H1 (cell line): ENCODE measurements around the gene PPP1CC. TPM values are rescaled to one million over a fixed set of nuclear protein-coding genes. Genes with fewer than 3 reads are reported as not detected.
A peak's percentile ranks its signal among the peaks of the same experiment; 100 is the strongest.

Experiments
- CTCF ChIA-PET: fragments of 300-600 bp; sonication (Branson Sonifier 250); formaldehyde crosslinking; loops from one replicate; lab custom pipeline; 2021; ENCODE audit not compliant: partially characterized antibody; lab: Charles Lee
- POLR2A ChIA-PET: fragments of 300-600 bp; sonication (Branson Sonifier 250); formaldehyde crosslinking; loops from one replicate; lab custom pipeline; 2021; ENCODE audit warnings: inconsistent platforms; ENCODE audit not compliant: partially characterized antibody; lab: Charles Lee
- DNase-seq, 2 experiments: peaks; one replicate each; pipeline versions ENCODE4 v3.0.0 to v3.0.0-alpha.2; 2010 to 2022; ENCODE audit warnings: low spot score in 2 of 2, low read depth in 1 of 2, mixed read lengths in 1 of 2
- FAIRE-seq: peaks from 2 replicates; lab custom pipeline; 2011; peaks lifted over from hg19 to GRCh38; lab: Jason Lieb, UNC
- H2AFZ ChIP-seq: 2 replicates; pipeline ENCODE4 v1.8.1; 2012; ENCODE audit warnings: low read length, inconsistent platforms
- H2AK5ac ChIP-seq: 2 replicates; pipeline ENCODE4 v1.6.1; 2013; ENCODE audit warnings: low read depth, low read length
- H2BK120ac ChIP-seq: replicated peaks from 2 replicates; pipeline ENCODE3; 2013; ENCODE audit warnings: low read depth, low read length, inconsistent platforms
- H2BK12ac ChIP-seq: 2 replicates; pipeline ENCODE4 v1.6.1; 2013; ENCODE audit warnings: low read depth, low read length
- H2BK15ac ChIP-seq: 2 replicates; pipeline ENCODE4 v1.6.1; 2013; ENCODE audit warnings: low read length
- H2BK20ac ChIP-seq: 2 replicates; pipeline ENCODE4 v1.6.1; 2013; ENCODE audit warnings: low read length
- H2BK5ac ChIP-seq: 2 replicates; pipeline ENCODE4 v1.6.1; 2013; ENCODE audit warnings: low read depth, low read length
- H3K14ac ChIP-seq: 2 replicates; pipeline ENCODE4 v1.6.1; 2013; ENCODE audit warnings: inconsistent platforms; ENCODE audit not compliant: insufficient read length
- H3K18ac ChIP-seq: 2 replicates; pipeline ENCODE4 v1.6.1; 2013; ENCODE audit warnings: low read length; ENCODE audit errors: extremely low read depth
- H3K23ac ChIP-seq: 2 replicates; pipeline ENCODE4 v1.6.1; 2013; ENCODE audit warnings: inconsistent platforms; ENCODE audit not compliant: insufficient read length
- H3K23me2 ChIP-seq: 2 replicates; pipeline ENCODE4 v1.6.1; 2013; ENCODE audit warnings: low read depth, low read length
- H3K27ac ChIP-seq: 2 replicates; pipeline ENCODE4 v1.6.1; 2011; ENCODE audit warnings: low read depth, low read length, inconsistent platforms
- H3K27me3 ChIP-seq, 4 experiments: replicated peaks in 1 of 4; 1 replicate in 1 of 4; 2 replicates in 3 of 4; pipeline versions ENCODE4 v1.6.1 to v1.8.1; 2011 to 2013; ENCODE audit warnings: low read length in 3 of 4, mild to moderate bottlenecking in 3 of 4, inconsistent platforms in 2 of 4, mixed read lengths in 2 of 4, moderate library complexity in 1 of 4; ENCODE audit not compliant: control insufficient read depth in 3 of 4, insufficient read depth in 3 of 4; ENCODE audit errors: extremely low read depth in 1 of 4
- H3K36me3 ChIP-seq, 4 experiments: 2 replicates each; pipeline versions ENCODE4 v1.6.1 to v1.8.1; 2011 to 2013; ENCODE audit warnings: mild to moderate bottlenecking in 4 of 4, low read length in 3 of 4, moderate library complexity in 2 of 4, control low read depth in 1 of 4, inconsistent platforms in 1 of 4; ENCODE audit not compliant: insufficient read depth in 4 of 4, control insufficient read depth in 2 of 4
- H3K4ac ChIP-seq: replicated peaks from 2 replicates; pipeline ENCODE3; 2013; ENCODE audit warnings: low read length, low read depth, mixed read lengths, inconsistent platforms; ENCODE audit not compliant: insufficient read length
- H3K4me1 ChIP-seq, 4 experiments: replicated peaks in 1 of 4; 1 replicate in 1 of 4; 2 replicates in 3 of 4; pipeline versions ENCODE4 v1.6.1 to v1.8.1; 2011 to 2013; ENCODE audit warnings: low read length in 3 of 4, inconsistent platforms in 2 of 4, mixed read lengths in 1 of 4; ENCODE audit not compliant: insufficient read depth in 4 of 4, control insufficient read depth in 3 of 4
- H3K4me2 ChIP-seq, 2 experiments: 2 replicates each; pipeline versions ENCODE4 v1.6.1 to v1.8.1; 2011 to 2013; ENCODE audit warnings: low read depth in 2 of 2, low read length in 2 of 2, control low read depth in 1 of 2, inconsistent platforms in 1 of 2, mild to moderate bottlenecking in 1 of 2; ENCODE audit not compliant: insufficient read depth in 1 of 2
- H3K4me3 ChIP-seq, 4 experiments: fragments of 200-600, 300-600 bp in 1 of 4; sonication (generic), shearing (Covaris generic), sonication (Bioruptor Twin) in 1 of 4; 2 replicates each; pipeline versions ENCODE4 v1.5.1 to v1.8.1; 2011 to 2016; ENCODE audit warnings: low read length in 4 of 4, low read depth in 3 of 4, control low read depth in 2 of 4, inconsistent platforms in 2 of 4, mild to moderate bottlenecking in 2 of 4, mixed read lengths in 1 of 4, moderate library complexity in 1 of 4; ENCODE audit not compliant: insufficient read depth in 2 of 4; ENCODE audit errors: extremely low read depth in 1 of 4
- H3K56ac ChIP-seq: replicated peaks from 2 replicates; pipeline ENCODE3; 2013; ENCODE audit warnings: low read depth, mild to moderate bottlenecking, mixed read lengths, low read length, inconsistent platforms; ENCODE audit not compliant: insufficient read length
- H3K79me1 ChIP-seq: 2 replicates; pipeline ENCODE4 v1.6.1; 2013; ENCODE audit warnings: low read depth, low read length, control low read depth
- H3K79me2 ChIP-seq, 2 experiments: 2 replicates each; pipeline versions ENCODE4 v1.6.1 to v1.8.1; 2012 to 2013; ENCODE audit warnings: low read length in 2 of 2, mild to moderate bottlenecking in 2 of 2, inconsistent platforms in 1 of 2; ENCODE audit not compliant: insufficient read depth in 2 of 2, control insufficient read depth in 1 of 2
- H3K9ac ChIP-seq, 4 experiments: replicated peaks in 1 of 4; 1 replicate in 1 of 4; 2 replicates in 3 of 4; pipeline versions ENCODE4 v1.6.1 to v1.8.1; 2011 to 2013; ENCODE audit warnings: low read depth in 3 of 4, low read length in 3 of 4, control low read depth in 2 of 4, mild to moderate bottlenecking in 2 of 4, moderate library complexity in 2 of 4, inconsistent platforms in 1 of 4; ENCODE audit errors: extremely low read depth in 1 of 4
- H3K9me3 ChIP-seq, 2 experiments: 2 replicates each; pipeline versions ENCODE4 v1.6.1 to v1.8.1; 2012 to 2013; ENCODE audit warnings: mild to moderate bottlenecking in 2 of 2, moderate library complexity in 2 of 2, control low read depth in 1 of 2, inconsistent platforms in 1 of 2, low read depth in 1 of 2, low read length in 1 of 2, mixed read lengths in 1 of 2; ENCODE audit not compliant: insufficient read depth in 2 of 2
- H4K20me1 ChIP-seq, 2 experiments: replicated peaks in 1 of 2; 2 replicates each; pipeline versions ENCODE3 to v1.8.1; 2011 to 2013; ENCODE audit warnings: inconsistent platforms in 2 of 2, low read length in 2 of 2, mild to moderate bottlenecking in 1 of 2; ENCODE audit not compliant: insufficient read depth in 2 of 2, control insufficient read depth in 1 of 2
- H4K5ac ChIP-seq: 2 replicates; pipeline ENCODE4 v1.6.1; 2013; ENCODE audit warnings: low read length, low read depth, mixed read lengths, inconsistent platforms; ENCODE audit not compliant: insufficient read length
- H4K8ac ChIP-seq: 2 replicates; pipeline ENCODE4 v1.8.0; 2013; ENCODE audit warnings: mild to moderate bottlenecking, moderate library complexity, low read length, inconsistent platforms; ENCODE audit not compliant: insufficient read depth; ENCODE audit errors: extremely low read depth
- H4K91ac ChIP-seq: replicated peaks from 2 replicates; pipeline ENCODE3; 2013; ENCODE audit warnings: low read length, mixed read lengths, inconsistent platforms; ENCODE audit not compliant: insufficient read length
- GABPA ChIP-seq: IDR thresholded peaks from 2 replicates; pipeline ENCODE4 v1.6.1; 2011; ENCODE audit warnings: mild to moderate bottlenecking, low read length, moderate library complexity, borderline replicate concordance; ENCODE audit not compliant: insufficient read depth
- HDAC2 ChIP-seq, 2 experiments: fragments of 300-600 bp in 1 of 2; sonication (generic) in 1 of 2; IDR thresholded peaks; 2 replicates each; pipeline ENCODE4 v1.6.1; 2011 to 2012; ENCODE audit warnings: low read depth in 2 of 2, low read length in 2 of 2, mild to moderate bottlenecking in 2 of 2, moderate library complexity in 2 of 2, borderline replicate concordance in 1 of 2, inconsistent platforms in 1 of 2
- KDM5A ChIP-seq: fragments of 200-600 bp; IDR thresholded peaks from 2 replicates; pipeline ENCODE4 v1.7.1; 2012; ENCODE audit warnings: mild to moderate bottlenecking, low read length, inconsistent platforms, mixed read lengths
- PHF8 ChIP-seq: fragments of 200-600 bp; sonication (generic); conservative IDR thresholded peaks from 2 replicates; pipeline ENCODE4 v1.7.1; 2012; ENCODE audit warnings: low read depth, mild to moderate bottlenecking, inconsistent platforms, low read length, moderate library complexity
- WGBS, 2 experiments: shearing (Covaris generic) in 1 of 2; methylation state at CpG; one replicate each; pipeline versions ENCODE4 v1.1.6 to v1.1.7; 2013 to 2015; ENCODE audit warnings: low lambda C conversion rate in 2 of 2, mixed read lengths in 2 of 2, inconsistent platforms in 1 of 2, low coverage in 1 of 2, missing lambda C conversion rate in 1 of 2; ENCODE audit not compliant: insufficient replicate concordance in 2 of 2, insufficient coverage in 1 of 2, insufficient read length in 1 of 2; ENCODE audit errors: extremely low coverage in 1 of 2, missing lambda C conversion rate in 1 of 2; 5-methylcytosine and 5-hydroxymethylcytosine counted together
- polyA plus RNA-seq, 7 experiments: library from polyadenylated mRNA; depleted of rRNA in 3 of 7; stranded (reverse) in 5 of 7; unstranded in 2 of 7; fragments of >200 nt in 5 of 7; fragments of 200-250 nt in 2 of 7; gene quantifications; 1 replicate in 5 of 7; 2 replicates in 1 of 7; 4 replicates in 1 of 7; pipeline versions ENCODE4 v1.2.1 to v1.2.3, GENCODE V29; 2011 to 2013; ENCODE audit warnings: missing spikeins in 2 of 7, mixed read lengths in 2 of 7
- total RNA-seq: library from RNA; stranded (reverse); fragmentation: NEBNext Ultra II Directional; extraction: Animal tissue kit (Norgen Biotek cat#: 25700); gene quantifications from 2 replicates; pipeline ENCODE4 v1.2.1, GENCODE V29; 2021
- TF ChIP-seq, protein P1 (sequence below): IDR thresholded peaks from 2 replicates; pipeline ENCODE4 v1.6.1; 2012; ENCODE audit warnings: low read length, inconsistent platforms

PPP1CC gene
- total and polyA plus RNA-seq, 2 of the 8 experiments (the other 6 are each of a cell fraction or from before 2014, with no cell fraction given): 193 to 350 TPM

DNA sequence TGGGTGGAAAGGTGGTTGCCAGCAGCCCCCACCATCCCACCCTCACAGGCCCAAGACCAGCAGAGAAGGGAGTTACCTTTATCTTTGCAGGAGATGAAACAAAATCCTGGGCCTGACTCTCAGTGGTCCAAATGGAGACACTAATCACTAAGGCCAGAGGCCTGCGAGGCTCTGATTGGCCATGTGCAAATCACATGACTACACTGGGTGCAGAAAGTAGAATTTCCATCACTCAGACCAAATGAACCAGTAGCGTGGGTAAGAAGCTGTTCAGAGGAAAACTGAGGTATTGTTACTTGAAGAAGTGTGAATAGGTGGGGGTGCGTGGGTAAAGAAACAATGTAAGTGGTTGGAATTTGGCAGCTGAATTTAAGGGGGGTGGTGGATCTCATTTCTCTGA lies 20.2 kb upstream of the PPP1CC start:
- no peak overlapping the region for H3K18ac ChIP-seq
- H2AK5ac ChIP-seq: no peak overlapping the region
- CTCF ChIA-PET: interaction anchor here (1.4 kb wide), 1 partner anchor 66 kb away, joined by 4 read pairs; no protein-coding TSS in a partner anchor
- H3K4me1 ChIP-seq: no peaks in the 10 kb centered on the region
- TF ChIP-seq, protein P1, sequence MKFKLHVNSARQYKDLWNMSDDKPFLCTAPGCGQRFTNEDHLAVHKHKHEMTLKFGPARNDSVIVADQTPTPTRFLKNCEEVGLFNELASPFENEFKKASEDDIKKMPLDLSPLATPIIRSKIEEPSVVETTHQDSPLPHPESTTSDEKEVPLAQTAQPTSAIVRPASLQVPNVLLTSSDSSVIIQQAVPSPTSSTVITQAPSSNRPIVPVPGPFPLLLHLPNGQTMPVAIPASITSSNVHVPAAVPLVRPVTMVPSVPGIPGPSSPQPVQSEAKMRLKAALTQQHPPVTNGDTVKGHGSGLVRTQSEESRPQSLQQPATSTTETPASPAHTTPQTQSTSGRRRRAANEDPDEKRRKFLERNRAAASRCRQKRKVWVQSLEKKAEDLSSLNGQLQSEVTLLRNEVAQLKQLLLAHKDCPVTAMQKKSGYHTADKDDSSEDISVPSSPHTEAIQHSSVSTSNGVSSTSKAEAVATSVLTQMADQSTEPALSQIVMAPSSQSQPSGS: no peak
- no peak for TF ChIP-seq PHF8
- TF ChIP-seq GABPA: no peak
- no peak for TF ChIP-seq HDAC2 (IDR thresholded peaks at IDR 0.05; ENCODE audit: borderline replicate concordance in 1 of 2, low read depth in 2 of 2, low read length in 2 of 2)
- no peak for TF ChIP-seq KDM5A
- H3K27ac ChIP-seq: no peak overlapping the region
- no peaks in the 10 kb centered on the region for H3K27me3 ChIP-seq
- DNase-seq (no peak), FAIRE-seq (no peak)
- H3K9me3 ChIP-seq: no peaks in the 10 kb centered on the region
- no peak overlapping the region for H3K56ac ChIP-seq
- peak overlapping the region; percentile 80; the same call in 1 of the 2 replicates for H4K8ac ChIP-seq
- 88% methylated on average over 3 of the region's 3 CpGs; no CpG with 5 or more reads in 1 of the 2 experiments for WGBS, 2 experiments
- H3K4me2 ChIP-seq: no peak overlapping the region
- no peaks in the 10 kb centered on the region for H3K36me3 ChIP-seq
- H3K4ac ChIP-seq: no peak overlapping the region
- no peaks in the 10 kb centered on the region for H3K79me2 ChIP-seq
- H4K20me1 ChIP-seq: no peaks in the 10 kb centered on the region
- no peak overlapping the region for H2BK12ac ChIP-seq
- POLR2A ChIA-PET: no interaction called here
- no peak overlapping the region for H3K9ac ChIP-seq
- H3K23me2 ChIP-seq: no peaks in the 10 kb centered on the region
- no peak overlapping the region for H2BK5ac ChIP-seq
- no peak overlapping the region for H3K4me3 ChIP-seq
- H2BK120ac ChIP-seq: no peak overlapping the region
- H2BK15ac ChIP-seq: no peak overlapping the region
- H4K91ac ChIP-seq: no peak overlapping the region
- H3K14ac ChIP-seq: no peak overlapping the region
- no peaks in the 10 kb centered on the region for H3K79me1 ChIP-seq
- no peak overlapping the region for H3K23ac ChIP-seq
- no peak overlapping the region for H2BK20ac ChIP-seq
- peak overlapping the region; percentile 67 for H2AFZ ChIP-seq
- no peak overlapping the region for H4K5ac ChIP-seq
